Glomerular visceral epithelial cell (primary cell): ENCODE measurements around the gene CFAP73.
"Not testable (repeated sequence)": the region's sequence is repeated elsewhere in the genome, so short reads cannot be mapped to it uniquely, and the experiment has no call there.

ENCODE experiments used
- DNase-seq: peaks from one replicate; pipeline ENCODE4 v3.0.0-alpha.2; 2016; ENCODE audit errors: extremely low spot score

The CFAP73 gene

DNA sequence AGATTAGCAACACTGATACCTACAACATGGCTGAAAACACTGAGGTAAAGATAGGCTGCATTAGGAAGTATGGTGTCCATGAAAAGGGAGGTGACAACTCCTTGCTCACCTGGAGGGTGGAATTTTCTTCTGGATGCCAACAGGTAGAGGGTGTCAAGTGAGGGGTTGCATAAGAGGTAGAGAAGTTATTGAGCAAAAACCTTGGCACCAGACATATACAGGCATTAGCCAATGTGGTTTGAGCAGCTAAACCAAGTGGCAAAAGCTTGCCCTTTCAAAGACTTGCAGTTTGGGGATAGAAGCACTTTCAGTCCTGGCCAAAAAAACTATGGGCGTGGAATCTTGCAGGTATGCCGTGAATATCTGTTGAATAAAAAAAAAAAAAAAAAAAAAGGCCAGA lies 39.8 kb downstream of the CFAP73 start:
- no peak for DNase-seq

DNA sequence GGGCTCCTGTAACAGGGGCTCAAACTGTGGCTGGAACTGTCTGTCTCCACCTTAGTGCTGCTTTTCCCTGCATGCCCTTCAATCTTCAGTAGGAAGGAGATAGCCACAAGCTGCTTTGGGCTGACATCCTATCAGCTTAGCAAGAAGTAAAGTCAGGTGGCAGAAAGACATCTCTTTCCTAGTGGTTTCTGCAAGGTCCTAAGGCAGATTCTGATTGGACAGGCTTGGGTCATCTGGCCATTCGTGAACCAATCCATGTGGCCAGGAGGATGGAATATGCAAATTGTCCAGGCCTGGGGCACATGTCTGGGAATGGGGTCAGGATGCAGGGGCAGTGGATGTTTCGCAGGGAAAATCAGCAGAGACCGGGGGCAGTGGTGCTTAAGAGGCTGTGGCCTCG lies 41.2 kb downstream of the CFAP73 start:
- peak; percentile 30 for DNase-seq

DNA sequence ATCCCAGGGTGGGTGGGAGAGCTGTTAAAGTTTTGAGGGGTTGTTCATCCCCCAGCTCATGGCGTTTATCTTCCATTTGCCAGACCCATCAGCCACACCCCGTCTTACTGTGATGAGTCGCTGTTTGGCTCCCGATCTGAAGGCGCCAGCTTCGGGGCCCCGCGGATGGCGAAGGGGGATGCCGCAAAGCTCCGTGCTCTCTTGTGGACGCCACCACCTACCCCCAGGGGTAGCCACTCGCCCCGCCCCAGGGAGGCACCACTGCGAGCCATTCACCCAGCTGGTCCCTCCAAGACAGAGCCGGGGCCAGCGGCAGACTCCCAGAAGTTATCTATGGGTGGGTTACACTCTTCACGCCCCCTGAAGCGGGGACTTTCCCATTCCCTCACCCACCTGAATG lies 41.7 kb downstream of the CFAP73 start:
- no peak for DNase-seq

DNA sequence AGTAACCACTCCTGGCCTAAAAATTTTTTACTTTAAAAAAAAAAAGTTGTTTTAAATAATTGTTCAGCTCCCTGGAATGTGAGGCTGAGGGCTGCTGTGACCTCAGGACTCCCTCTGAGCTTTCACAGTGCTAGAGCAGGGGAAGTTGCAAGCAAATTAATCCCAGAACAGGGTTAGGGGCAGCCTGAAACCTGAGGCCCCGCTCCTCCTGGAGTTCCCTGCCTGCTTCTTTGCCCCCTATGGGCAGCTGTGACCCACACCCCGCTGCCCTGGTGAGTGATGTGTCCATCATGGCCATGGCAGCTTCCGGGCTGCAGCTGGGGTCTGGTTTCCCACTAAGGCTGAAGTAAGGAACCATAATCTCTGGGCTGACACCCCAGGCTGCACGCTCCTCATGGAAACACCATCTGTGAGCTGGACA lies 45.5 kb downstream of the CFAP73 start:
- peak; percentile 69 for DNase-seq

DNA sequence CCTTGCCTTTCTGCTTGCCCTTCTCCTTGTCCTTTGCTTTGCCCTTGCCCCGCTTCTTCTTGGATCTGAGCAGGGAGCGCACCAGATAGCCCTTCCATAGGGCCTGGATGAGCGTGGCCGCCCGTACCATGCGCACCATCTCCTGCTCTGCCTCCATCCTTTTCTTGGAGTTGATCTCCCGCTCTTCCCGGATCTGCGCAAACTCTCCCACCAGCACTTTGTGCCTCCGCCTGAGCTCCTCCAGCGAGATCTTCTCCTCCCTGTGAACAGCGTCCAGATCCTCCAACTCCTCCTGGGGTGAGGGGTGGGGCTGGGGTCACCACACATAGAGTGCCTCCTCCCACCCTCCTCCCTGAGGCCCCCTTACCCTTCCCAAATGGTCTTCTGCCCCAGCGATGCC lies 46.1 kb downstream of the CFAP73 start:
- DNase-seq: no peak

DNA sequence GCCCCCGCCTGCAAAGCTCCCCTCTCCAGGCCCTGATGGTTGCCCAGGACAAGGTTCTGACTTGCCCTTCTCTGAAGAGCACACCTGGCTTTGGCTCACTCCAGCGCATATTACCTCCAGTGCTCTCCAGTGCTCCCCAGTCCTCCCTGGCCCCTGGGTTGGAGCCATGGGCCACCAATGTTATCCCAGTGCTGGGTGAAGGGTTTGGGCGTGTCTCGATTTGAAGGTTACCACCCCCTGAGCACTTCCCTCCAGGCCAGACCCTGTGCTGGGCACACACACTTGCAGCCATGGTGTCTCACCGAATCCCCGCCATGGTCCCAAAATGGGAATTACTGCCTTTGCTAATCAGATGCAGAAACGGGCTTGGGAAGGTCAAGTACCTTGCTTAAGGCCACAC lies 47.1 kb downstream of the CFAP73 start:
- DNase-seq: no peak

DNA sequence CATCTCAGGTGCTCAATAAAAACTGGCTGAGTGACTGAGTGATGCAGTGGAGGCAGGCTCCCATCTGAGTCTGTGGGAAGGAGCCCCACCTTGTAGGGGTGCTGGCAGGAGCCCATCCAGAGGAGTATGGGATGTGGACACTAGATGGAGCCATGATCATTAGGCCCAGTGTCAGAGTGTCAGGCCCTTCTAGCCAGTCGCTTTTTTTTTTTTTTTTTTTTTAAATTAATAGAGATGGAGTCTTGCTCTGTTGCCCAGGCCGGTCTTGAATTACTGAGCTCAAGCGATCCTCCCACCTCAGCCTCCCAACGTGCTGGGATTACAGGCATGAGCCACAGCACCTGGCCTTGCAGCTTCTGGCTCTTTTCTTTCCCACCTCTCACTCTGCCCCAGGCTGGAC lies 47.5 kb downstream of the CFAP73 start:
- peak; percentile 80 for DNase-seq

DNA sequence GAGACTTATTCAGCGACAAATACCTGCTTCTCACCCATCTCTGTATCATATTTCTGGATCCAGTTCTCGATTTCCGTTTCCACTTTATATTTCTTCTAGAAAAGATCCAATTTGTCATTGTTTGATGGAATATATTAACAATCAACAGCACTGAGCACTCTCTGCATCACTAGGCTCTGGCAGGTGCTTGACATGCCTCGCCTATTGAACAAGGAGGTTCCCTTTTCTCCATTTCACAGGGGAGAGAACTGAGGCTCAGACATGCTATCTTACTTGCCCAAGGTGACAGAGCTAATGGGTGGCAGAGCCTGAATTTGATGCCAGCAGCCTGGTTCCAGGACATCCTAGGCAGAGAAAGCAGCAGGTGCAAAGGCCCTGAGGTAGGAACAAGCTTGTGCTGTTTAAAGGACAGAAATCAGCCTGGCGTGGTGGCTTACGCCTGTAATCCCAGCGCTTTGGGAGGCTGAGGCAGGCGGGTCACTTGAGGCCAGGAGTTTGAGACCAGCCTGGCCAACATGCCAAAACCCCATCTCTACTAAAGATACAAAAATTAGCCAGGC lies 48.1 kb downstream of the CFAP73 start:
- DNase-seq: no peak

DNA sequence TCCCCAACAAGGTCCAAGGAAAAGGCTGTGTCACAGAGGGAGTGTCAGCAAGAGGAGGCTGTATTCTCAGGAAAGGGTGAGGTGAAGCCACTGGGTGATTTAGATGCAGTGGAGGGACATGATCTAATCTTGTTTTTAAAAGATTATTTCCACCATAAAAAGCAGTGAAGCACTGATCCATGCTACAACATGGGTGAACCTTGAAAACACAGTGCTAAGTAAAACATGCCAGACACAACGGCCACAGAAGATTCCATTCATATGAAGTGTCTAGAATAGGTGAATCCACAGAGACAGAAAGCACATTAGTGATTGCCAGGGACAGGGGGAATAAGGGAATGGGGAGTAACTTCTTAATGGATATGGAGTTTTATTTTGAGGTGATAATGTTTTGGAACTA lies 48.8 kb downstream of the CFAP73 start:
- peak; percentile 78 for DNase-seq

DNA sequence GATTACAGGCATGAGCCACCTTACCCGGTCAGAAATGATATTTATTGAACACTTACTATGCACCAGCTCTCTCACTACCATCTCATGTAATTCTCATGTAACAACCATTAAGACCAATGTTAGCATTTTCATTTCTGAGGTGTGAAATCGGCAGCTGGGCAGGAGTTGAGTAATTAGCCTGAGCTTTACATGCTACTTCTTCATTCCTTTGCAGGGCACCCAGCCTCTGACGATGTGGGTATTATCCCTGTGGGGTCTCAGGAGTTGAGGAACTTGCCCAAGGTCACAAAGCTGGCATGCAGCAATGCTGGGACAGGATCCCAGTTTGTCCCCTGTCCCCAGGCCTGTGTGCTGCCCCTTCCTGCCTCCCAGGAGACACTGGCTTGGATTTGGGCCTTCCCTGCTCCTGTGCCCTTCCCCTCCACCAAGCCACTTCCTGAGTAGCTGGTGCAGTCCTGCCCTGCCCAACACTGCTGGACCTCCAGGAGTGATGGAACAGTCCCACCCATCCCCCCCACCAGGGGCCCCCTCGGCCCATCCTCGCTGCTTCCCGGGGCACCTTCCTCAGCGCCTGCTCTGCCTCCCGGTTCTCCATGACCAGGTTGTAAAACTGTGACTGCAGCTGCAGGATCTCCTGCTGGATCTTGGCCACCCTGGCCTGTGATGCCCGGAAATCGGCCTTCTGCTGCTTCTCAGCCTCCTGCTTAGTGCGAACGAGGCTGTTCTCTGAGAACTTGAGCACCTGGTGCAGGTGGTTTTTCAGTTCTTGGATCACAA lies 50.7 kb downstream of the CFAP73 start:
- no peak for DNase-seq

DNA sequence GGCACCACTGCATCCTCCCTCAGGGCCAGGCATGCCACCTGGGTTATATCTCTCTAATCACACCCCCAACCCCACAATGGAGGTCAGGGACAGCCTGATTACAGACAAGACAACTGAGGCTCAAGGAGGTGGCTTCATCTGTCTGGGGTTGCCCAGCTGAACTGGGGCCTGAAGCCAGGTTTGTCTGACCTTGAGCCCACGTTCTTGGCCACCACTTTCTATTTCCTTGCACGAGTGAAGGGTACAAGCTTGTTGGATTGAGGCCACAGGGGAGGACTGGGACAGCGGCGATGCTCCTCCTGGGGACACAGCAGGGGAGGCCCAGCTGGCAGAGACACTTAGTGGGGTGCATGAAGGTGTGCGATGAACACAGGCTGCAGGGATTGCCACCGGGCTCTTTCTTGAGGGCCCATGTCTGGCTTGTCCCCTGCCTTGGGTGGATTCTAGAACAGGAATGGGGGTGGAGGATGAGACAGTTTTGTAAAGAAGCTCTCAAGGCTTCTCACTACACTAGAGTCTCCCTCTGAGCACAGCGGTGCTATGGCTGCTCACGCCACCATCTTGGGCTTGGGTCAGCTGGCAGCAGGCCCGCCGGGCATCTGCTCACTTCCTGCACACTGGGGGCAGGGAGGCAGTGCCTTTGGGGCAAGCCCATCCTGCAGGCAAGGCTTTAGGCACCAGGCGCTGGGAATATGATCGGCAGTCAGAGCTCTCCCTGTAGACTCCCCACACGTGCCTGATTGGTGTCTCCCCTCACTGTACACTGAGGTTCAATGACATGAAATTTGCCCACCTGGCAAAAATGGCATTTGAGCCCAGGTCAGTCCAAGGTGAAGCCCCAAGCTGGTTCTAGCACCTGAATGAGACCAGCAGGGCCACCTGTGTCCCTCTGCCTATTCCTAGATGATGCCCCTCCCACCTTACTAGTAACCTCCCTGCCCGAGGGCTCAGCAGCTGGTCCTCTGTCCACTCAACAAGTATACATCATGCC lies 52.0 kb downstream of the CFAP73 start:
- DNase-seq: no peak

DNA sequence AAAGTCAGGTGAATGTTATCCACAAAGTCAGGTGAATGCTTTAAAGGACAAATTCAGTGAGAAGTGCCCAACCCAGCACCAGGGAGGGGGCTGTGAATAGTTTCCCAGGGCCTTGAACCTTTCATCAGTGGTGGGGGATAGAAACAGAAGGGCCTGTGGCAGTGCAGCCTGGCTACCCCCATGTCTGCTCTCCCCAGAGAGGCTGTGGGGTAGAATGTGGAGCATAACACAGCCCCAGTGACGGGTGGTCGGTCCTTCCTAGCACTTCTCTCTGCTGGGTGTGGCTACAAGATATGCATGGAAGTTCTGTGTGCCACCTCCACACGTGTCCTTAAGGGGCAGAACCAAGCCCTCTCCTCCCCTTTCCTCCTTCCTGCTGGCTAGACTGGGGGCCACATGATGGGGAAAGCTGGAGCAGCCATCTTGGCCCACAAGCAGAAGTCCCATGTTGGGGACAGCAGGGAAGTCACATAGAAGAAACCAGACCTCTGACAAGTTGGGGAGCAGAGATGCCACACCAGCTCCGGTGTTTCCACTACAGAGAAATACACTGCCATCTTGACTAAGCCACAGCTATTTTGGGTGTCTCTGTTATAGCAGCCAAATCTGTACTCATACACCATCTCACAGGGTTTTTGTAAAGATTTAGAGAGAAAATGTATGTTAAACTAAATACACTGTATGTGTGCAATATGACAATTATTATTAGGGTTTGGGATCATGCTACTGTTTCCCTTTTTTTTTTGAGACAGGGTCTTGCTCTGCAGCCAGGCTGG lies 53.0 kb downstream of the CFAP73 start:
- DNase-seq: no peak

DNA sequence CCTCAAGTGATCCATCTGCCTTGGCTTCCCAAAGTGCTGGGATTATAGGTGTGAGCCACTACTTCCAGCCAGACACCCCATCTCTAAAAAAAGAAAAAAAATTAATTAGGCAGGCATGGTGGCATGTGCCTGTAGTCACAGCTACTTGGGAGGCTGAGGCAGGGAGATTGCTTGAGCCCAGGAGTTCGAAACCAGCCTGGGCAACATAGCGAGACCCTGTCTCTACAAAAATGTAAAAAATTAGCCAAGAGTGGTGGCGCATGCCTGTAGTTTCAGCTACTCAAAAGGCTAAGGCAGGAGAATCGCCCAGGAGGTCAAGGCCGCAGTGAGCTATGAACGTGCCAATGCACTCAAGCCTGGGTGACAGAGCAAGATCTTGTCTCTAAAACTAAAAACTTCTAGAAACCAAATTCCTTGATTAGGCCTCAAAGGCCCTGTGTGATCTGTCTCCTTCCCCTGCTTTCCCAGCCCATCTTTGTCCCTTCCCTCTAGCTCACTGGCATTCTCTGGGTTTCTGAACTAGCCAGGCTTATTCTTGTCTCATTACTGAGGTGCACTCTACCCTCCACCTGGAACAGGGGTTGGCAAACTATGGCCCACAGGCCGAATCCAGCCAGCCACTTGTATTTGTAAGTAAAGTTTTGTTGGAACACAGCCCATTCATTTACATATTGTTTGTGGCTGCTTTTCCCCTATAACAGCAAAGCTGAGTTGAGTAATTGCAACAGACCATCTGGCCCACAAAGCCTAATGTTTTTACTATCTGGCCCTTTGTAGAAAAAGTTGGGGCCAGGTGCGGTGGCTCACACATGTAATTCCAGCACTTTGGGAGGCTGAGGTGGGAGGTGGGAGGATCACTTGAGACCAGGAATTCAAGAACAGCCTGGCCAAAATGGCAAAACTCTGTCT lies 54.6 kb downstream of the CFAP73 start:
- DNase-seq: no peak

DNA sequence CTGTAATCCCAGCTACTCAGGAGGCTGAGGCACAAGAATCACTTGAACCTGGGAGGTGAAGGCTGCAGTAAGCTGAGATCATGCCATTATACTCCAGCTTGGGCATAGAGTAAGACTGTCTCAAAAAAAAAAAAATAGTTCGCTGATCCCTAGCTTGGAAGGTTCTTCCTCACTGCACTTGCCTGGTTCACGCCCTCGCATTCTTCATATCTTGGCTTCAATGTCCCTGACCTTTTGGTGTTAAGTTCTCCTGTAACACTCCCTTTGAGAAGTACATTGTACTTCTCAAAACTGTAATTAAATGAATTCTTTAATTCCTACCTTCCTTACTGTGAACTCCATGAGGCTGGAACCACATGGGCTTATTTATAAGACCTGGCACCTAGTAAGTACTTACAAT lies 55.3 kb downstream of the CFAP73 start:
- DNase-seq: peak; percentile 37

DNA sequence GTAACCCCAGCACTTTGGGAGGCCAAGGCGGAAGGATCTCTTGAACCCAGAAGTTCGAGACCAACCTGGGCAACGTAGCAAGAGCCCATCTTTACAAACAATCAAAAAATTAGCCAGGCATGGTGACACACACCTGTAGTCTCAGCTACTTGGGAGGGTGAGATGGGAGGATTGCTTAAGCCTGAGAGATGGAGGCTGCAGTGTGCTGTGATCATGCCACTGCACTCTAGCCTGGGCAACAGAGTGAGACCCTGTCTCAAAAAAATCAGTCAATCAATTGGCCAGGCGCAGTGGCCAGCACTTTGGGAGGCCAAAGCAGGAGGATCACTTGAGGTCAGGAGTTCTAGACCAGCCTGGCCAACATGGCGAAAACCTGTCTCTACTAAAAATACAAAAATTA lies 57.3 kb downstream of the CFAP73 start:
- DNase-seq: not testable (repeated sequence)

DNA sequence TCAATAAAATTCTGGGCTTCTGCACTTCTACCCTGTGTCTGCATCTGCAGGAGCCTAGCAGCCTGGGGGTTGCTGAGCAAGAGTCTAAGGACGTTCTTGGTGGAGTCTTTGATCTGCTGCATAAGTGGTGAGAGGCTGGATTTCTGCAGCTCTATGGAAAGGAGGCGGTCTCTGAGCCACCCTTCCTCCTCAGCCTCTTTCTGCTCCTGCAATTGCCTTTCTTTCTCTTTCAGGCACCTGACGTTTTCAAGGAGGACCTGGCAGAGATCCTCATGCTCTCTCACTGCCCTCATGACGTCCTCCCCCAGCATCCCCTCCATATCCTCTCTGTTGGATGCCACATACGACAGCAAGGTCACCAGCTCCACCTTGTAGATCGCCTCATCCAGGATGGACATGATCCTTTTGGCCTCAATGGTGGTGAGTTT lies 58.1 kb downstream of the CFAP73 start:
- DNase-seq: no peak

DNA sequence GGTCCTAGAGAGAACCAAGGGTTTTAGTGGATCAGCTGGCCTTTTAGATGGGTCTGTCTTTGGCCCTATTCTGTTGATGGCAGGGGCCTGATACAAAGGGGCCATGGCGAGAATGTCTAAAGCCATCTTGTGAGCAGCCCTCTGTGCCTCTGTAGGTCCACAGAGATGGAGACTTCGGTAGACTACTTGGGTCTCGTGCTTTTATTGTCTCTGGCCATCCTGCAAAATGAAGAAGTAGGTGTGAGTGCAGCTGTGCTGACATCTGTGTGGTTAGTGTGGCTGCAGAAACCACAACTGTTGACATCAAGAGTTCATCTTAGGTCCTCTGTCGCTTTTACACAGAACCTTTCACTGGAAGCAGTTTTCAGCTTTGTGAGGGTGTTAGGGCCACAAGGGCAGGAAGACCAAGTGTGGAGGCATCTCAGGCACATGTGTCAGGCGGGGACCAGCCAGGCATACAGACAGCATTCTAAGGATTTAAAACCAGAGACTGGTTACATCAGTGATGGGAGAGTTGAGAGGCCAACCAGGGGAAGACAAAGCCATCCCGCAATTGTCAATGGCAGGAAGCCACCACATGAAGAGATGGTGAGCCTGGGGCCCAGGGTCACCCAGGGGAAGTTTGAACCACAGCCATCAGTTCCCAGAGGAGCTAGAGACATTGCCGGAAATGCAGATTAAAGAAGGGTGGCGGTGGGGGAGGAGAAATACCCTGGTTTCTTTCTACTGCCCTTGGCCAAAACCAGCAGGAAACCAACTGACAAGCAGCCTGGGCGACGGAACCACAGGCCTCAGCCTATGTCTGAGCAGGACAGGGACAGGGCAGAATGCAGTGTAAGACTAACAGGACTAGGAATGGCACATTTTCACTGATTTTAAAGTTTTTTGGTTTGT lies 58.8 kb downstream of the CFAP73 start:
- DNase-seq: no peak
